ES-I3 (cell line): ENCODE measurements around the gene CDK6.
"Not testable (repeated sequence)": the region's sequence is repeated elsewhere in the genome, so short reads cannot be mapped to it uniquely, and the experiment has no call there.

Experiments
- H3K36me3 ChIP-seq: 2 replicates; pipeline ENCODE4 v1.6.1; 2013; ENCODE audit warnings: mild to moderate bottlenecking, low read length, control low read depth, moderate library complexity; ENCODE audit not compliant: insufficient read depth
- H3K4me1 ChIP-seq: 2 replicates; pipeline ENCODE4 v1.6.1; 2013; ENCODE audit warnings: mild to moderate bottlenecking, control low read depth, low read length; ENCODE audit not compliant: insufficient read depth
- H3K9ac ChIP-seq: 2 replicates; pipeline ENCODE4 v1.6.1; 2013; ENCODE audit warnings: low read depth, mild to moderate bottlenecking, low read length, moderate library complexity
- H3K9me3 ChIP-seq: 2 replicates; pipeline ENCODE4 v1.6.1; 2013; ENCODE audit warnings: mild to moderate bottlenecking, low read length, moderate library complexity; ENCODE audit not compliant: control insufficient read depth, insufficient read depth

The CDK6 gene

GRCh38 chr7:92836489-92836999 is at the start of gene CDK6:
Gene CDK6, minus strand, starts transcription at chr7:92836573. Its CDS starts 3,250 bp downstream, at chr7:92833323.
- H3K36me3 ChIP-seq: no peaks in the 10 kb centered on the region
- no peaks in the 10 kb centered on the region for H3K4me1 ChIP-seq
- H3K9me3 ChIP-seq: no peaks in the 10 kb centered on the region
- peak within 1 kb of the TSS; percentile 70 for H3K9ac ChIP-seq

- H3K9me3 ChIP-seq, H3K9ac ChIP-seq, H3K36me3 ChIP-seq, H3K4me1 ChIP-seq: not testable (repeated sequence)
These were observed 49.7 kb upstream of the CDK6 start for GRCh38 chr7:92886039-92886438.

- H3K9ac ChIP-seq: no peak overlapping the region
- no peaks in the 10 kb centered on the region for H3K9me3 ChIP-seq
- no peaks in the 10 kb centered on the region for H3K4me1 ChIP-seq
- no peaks in the 10 kb centered on the region for H3K36me3 ChIP-seq
These were observed 47.8 kb upstream of the CDK6 start for GRCh38 chr7:92884218-92884617.

GRCh38 chr7:92882760-92883159 is 46.4 kb upstream of the CDK6 start:
- no peaks in the 10 kb centered on the region for H3K9me3 ChIP-seq
- H3K36me3 ChIP-seq: no peaks in the 10 kb centered on the region
- H3K9ac ChIP-seq: no peak overlapping the region
- H3K4me1 ChIP-seq: no peaks in the 10 kb centered on the region

- H3K9ac ChIP-seq: no peak overlapping the region
- no peaks in the 10 kb centered on the region for H3K36me3 ChIP-seq
- H3K9me3 ChIP-seq: no peaks in the 10 kb centered on the region
- H3K4me1 ChIP-seq: no peaks in the 10 kb centered on the region
These were observed 44.7 kb upstream of the CDK6 start for GRCh38 chr7:92881091-92881485.

- H3K9me3 ChIP-seq: no peaks in the 10 kb centered on the region
- no peak overlapping the region for H3K9ac ChIP-seq
- no peaks in the 10 kb centered on the region for H3K36me3 ChIP-seq
- H3K4me1 ChIP-seq: no peaks in the 10 kb centered on the region
These were observed 44.1 kb upstream of the CDK6 start for GRCh38 chr7:92880212-92881090.

GRCh38 chr7:92877367-92877766 is 41.0 kb upstream of the CDK6 start:
- H3K36me3 ChIP-seq: no peaks in the 10 kb centered on the region
- no peak overlapping the region for H3K9ac ChIP-seq
- no peaks in the 10 kb centered on the region for H3K9me3 ChIP-seq

GRCh38 chr7:92876836-92877235 is 40.5 kb upstream of the CDK6 start:
- no peak overlapping the region for H3K9ac ChIP-seq
- H3K9me3 ChIP-seq: no peaks in the 10 kb centered on the region
- no peaks in the 10 kb centered on the region for H3K4me1 ChIP-seq
- no peaks in the 10 kb centered on the region for H3K36me3 ChIP-seq

More at GRCh38 chr7:92877367-92877766, 41.0 kb upstream of the CDK6 start:
- H3K4me1 ChIP-seq: no peaks in the 10 kb centered on the region

- no peaks in the 10 kb centered on the region for H3K9me3 ChIP-seq
- H3K4me1 ChIP-seq: no peaks in the 10 kb centered on the region
- no peak overlapping the region for H3K9ac ChIP-seq
- no peaks in the 10 kb centered on the region for H3K36me3 ChIP-seq
These were observed 39.3 kb upstream of the CDK6 start for GRCh38 chr7:92875719-92876118.

GRCh38 chr7:92875173-92875572 is 38.8 kb upstream of the CDK6 start:
- H3K4me1 ChIP-seq: no peaks in the 10 kb centered on the region
- no peaks in the 10 kb centered on the region for H3K9me3 ChIP-seq
- no peak overlapping the region for H3K9ac ChIP-seq
- no peaks in the 10 kb centered on the region for H3K36me3 ChIP-seq

- no peaks in the 10 kb centered on the region for H3K36me3 ChIP-seq
- H3K9me3 ChIP-seq: no peaks in the 10 kb centered on the region
- no peak overlapping the region for H3K9ac ChIP-seq
- H3K4me1 ChIP-seq: no peaks in the 10 kb centered on the region
These were observed 38.2 kb upstream of the CDK6 start for GRCh38 chr7:92874567-92874966.

GRCh38 chr7:92873776-92874175 is 37.4 kb upstream of the CDK6 start:
- no peaks in the 10 kb centered on the region for H3K36me3 ChIP-seq
- no peaks in the 10 kb centered on the region; the same call in 1 of the 2 replicates for H3K9me3 ChIP-seq
- H3K9ac ChIP-seq: no peak overlapping the region
- no peaks in the 10 kb centered on the region for H3K4me1 ChIP-seq

- no peaks in the 10 kb centered on the region; the same call in 1 of the 2 replicates for H3K9me3 ChIP-seq
- H3K36me3 ChIP-seq: no peaks in the 10 kb centered on the region
- no peak overlapping the region for H3K9ac ChIP-seq
- no peaks in the 10 kb centered on the region for H3K4me1 ChIP-seq
These were observed 36.3 kb upstream of the CDK6 start for GRCh38 chr7:92872701-92873100.

- no peaks in the 10 kb centered on the region; the same call in 1 of the 2 replicates for H3K9me3 ChIP-seq
- H3K9ac ChIP-seq: no peak overlapping the region
- no peaks in the 10 kb centered on the region for H3K4me1 ChIP-seq
- H3K36me3 ChIP-seq: no peaks in the 10 kb centered on the region
These were observed 32.4 kb upstream of the CDK6 start for GRCh38 chr7:92868683-92869293.

- H3K36me3 ChIP-seq, H3K9me3 ChIP-seq, H3K4me1 ChIP-seq, H3K9ac ChIP-seq: not testable (repeated sequence)
These were observed 27.8 kb upstream of the CDK6 start for GRCh38 chr7:92864169-92864568.
